ENCODE data around the gene PDE4D. TPM values are rescaled to one million over a fixed set of nuclear protein-coding genes. Genes with fewer than 3 reads are reported as not detected.

Gene PDE4D
- total RNA-seq, 1 donor from 2014 or later: 6.8 TPM

GRCh38 chr5:58979090-58979489 lies 914.4 kb downstream of the PDE4D start:
- FAIRE-seq: no peak

GRCh38 chr5:58974601-58975000 lies 918.9 kb downstream of the PDE4D start:
- DNase-seq (ENCODE audit: low read depth): no peak
- FAIRE-seq: no peak
- Histone ChIP-seq H3K36me3 (ENCODE audit: control insufficient read depth, insufficient read depth, low read length) (peaks cover 3% of the 10 kb centered on the region), H3K4me3 (ENCODE audit: low read depth, low read length) (no peak overlapping the region), H3K27me3 (ENCODE audit: control insufficient read depth, insufficient read depth, low read length) (no peaks in the 10 kb centered on the region)
- TF ChIP-seq, protein P1, sequence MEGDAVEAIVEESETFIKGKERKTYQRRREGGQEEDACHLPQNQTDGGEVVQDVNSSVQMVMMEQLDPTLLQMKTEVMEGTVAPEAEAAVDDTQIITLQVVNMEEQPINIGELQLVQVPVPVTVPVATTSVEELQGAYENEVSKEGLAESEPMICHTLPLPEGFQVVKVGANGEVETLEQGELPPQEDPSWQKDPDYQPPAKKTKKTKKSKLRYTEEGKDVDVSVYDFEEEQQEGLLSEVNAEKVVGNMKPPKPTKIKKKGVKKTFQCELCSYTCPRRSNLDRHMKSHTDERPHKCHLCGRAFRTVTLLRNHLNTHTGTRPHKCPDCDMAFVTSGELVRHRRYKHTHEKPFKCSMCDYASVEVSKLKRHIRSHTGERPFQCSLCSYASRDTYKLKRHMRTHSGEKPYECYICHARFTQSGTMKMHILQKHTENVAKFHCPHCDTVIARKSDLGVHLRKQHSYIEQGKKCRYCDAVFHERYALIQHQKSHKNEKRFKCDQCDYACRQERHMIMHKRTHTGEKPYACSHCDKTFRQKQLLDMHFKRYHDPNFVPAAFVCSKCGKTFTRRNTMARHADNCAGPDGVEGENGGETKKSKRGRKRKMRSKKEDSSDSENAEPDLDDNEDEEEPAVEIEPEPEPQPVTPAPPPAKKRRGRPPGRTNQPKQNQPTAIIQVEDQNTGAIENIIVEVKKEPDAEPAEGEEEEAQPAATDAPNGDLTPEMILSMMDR (IDR thresholded peaks at IDR 0.05; ENCODE audit: insufficient read depth, low read length, severe bottlenecking): no peak

More at GRCh38 chr5:58979090-58979489, 914.4 kb downstream of the PDE4D start:
- TF ChIP-seq, protein P1 (IDR thresholded peaks at IDR 0.05; ENCODE audit: insufficient read depth, low read length, severe bottlenecking): no peak
- H3K27me3 ChIP-seq (ENCODE audit: control insufficient read depth, insufficient read depth, low read length): no peaks in the 10 kb centered on the region
- DNase-seq (ENCODE audit: low read depth): no peak
- peaks cover 3% of the 10 kb centered on the region for H3K36me3 ChIP-seq (ENCODE audit: control insufficient read depth, insufficient read depth, low read length)
- H3K4me3 ChIP-seq (ENCODE audit: low read depth, low read length): no peak overlapping the region

DNA sequence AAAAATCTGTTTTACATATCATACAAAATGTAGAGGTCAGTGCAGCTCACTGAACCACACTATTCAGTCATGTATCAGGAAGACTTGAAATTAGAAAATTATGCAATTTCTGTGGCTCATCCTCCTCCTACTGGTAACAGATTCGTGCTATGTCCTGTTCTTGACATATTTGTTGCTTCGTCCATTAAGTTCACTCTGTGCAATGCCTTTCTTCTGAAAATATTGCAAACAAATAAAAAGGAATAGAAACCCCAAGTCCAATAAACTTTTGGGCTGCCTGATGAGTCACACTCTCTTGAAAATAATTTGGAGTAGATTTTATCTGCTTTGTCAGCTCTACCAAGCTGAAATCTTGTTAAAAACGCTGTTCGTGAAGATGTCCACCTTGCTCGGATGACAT lies 919.4 kb downstream of the PDE4D start:
- Histone ChIP-seq H3K27me3 (ENCODE audit: control insufficient read depth, insufficient read depth, low read length) (no peaks in the 10 kb centered on the region), H3K4me3 (ENCODE audit: low read depth, low read length) (no peak overlapping the region), H3K36me3 (ENCODE audit: control insufficient read depth, insufficient read depth, low read length) (peaks cover 3% of the 10 kb centered on the region)
- TF ChIP-seq, protein P1 (IDR thresholded peaks at IDR 0.05; ENCODE audit: insufficient read depth, low read length, severe bottlenecking): no peak
- FAIRE-seq: no peak
- no peak for DNase-seq (ENCODE audit: low read depth)

- H3K36me3 ChIP-seq (ENCODE audit: control insufficient read depth, insufficient read depth, low read length): peaks cover 3% of the 10 kb centered on the region
- FAIRE-seq (no peak), DNase-seq (ENCODE audit: low read depth) (no peak)
- H3K27me3 ChIP-seq (ENCODE audit: control insufficient read depth, insufficient read depth, low read length): no peaks in the 10 kb centered on the region
- no peak overlapping the region for H3K4me3 ChIP-seq (ENCODE audit: low read depth, low read length)
- TF ChIP-seq, protein P1 (IDR thresholded peaks at IDR 0.05; ENCODE audit: insufficient read depth, low read length, severe bottlenecking): no peak
Measured at GRCh38 chr5:58972301-58972700, 921.2 kb downstream of the PDE4D start.

DNA sequence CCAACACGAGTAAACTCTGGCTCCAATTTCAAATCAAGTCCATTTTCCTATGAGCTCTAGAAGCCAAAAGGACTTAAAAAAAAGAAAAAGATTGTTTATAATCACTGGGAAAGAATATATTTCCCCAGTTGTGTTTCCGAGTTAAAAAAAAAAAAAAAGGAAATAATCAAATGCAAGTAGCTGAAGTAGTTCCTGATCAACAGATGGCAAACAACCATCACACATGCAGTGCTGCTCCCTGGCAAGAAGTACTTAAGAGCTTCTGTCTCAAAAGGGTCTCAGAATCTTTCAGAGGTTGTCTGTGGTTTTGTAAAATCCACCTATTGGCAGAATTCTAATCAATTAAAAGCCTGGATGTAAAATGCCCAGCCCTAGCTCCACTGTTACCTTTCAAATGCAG lies 922.8 kb downstream of the PDE4D start:
- DNase-seq (ENCODE audit: low read depth) (no peak), FAIRE-seq (no peak)
- no peak overlapping the region for H3K4me3 ChIP-seq (ENCODE audit: low read depth, low read length)
- no peaks in the 10 kb centered on the region for H3K27me3 ChIP-seq (ENCODE audit: control insufficient read depth, insufficient read depth, low read length)
- peaks cover 1% of the 10 kb centered on the region for H3K36me3 ChIP-seq (ENCODE audit: control insufficient read depth, insufficient read depth, low read length)
- TF ChIP-seq, protein P1 (IDR thresholded peaks at IDR 0.05; ENCODE audit: insufficient read depth, low read length, severe bottlenecking): no peak

DNA sequence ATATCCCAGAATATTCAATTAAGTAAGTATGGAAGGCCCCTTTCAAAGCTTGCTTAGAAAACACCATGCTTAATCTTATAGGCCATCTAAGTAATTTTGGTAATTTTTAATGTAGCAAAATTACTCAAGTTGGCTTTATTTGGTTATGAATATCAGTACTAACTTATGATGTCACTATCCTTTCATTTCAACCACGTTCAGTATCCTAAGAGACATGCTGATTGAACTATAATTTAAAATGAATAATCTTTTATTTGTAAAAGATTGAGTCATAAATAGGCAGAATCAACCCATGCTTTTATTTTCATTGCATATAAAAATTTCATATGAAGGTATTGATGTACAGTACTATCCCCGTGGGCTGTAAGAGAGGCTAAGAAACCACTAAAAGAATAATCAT lies 923.7 kb downstream of the PDE4D start:
- H3K4me3 ChIP-seq (ENCODE audit: low read depth, low read length): no peak overlapping the region
- TF ChIP-seq, protein P1 (IDR thresholded peaks at IDR 0.05; ENCODE audit: insufficient read depth, low read length, severe bottlenecking): no peak
- H3K36me3 ChIP-seq (ENCODE audit: control insufficient read depth, insufficient read depth, low read length): no peaks in the 10 kb centered on the region
- H3K27me3 ChIP-seq (ENCODE audit: control insufficient read depth, insufficient read depth, low read length): no peaks in the 10 kb centered on the region
- no peak for FAIRE-seq
- no peak for DNase-seq (ENCODE audit: low read depth)

All from bronchial epithelial cell (primary cell).